ENCODE measurements around the gene AVL9.
"Not testable (repeated sequence)": the region's sequence is repeated elsewhere in the genome, so short reads cannot be mapped to it uniquely, and the experiment has no call there.

The AVL9 gene

GRCh38 chr7:32462451-32462850 lies 32.8 kb upstream of the AVL9 start:
- no peak for TF ChIP-seq CTCF (IDR thresholded peaks at IDR 0.05; ENCODE audit: low read length, missing control alignments)
- no peak overlapping the region for H3K4me3 ChIP-seq (replicated peaks; ENCODE audit: low read depth, low read length)
- no peak for DNase-seq (ENCODE audit: low read depth)

DNA sequence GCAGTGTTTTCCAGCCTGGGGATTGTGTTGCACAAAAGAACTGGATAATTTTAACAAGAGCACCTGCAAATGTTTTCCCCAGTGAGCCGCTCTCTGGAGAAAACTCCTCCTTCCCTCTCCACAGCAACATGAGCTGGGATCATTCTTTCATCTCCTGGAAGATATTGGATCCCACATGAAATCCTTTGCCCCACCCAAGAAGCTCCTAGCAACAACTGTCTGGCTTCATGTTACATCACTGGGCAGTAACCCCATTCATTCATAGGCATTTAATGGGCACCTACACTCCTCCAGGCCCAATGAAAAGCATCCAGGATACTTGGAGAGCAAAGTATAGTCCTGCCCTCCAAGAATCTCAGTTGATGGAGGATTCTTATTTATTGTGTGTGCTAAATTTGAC lies 32.3 kb upstream of the AVL9 start:
- DNase-seq (ENCODE audit: low read depth) = no peak
- H3K4me3 ChIP-seq (replicated peaks; ENCODE audit: low read depth, low read length) = no peak overlapping the region
- no peak for TF ChIP-seq CTCF (IDR thresholded peaks at IDR 0.05; ENCODE audit: low read length, missing control alignments)

GRCh38 chr7:32464641-32465416 lies 30.5 kb upstream of the AVL9 start:
- not testable (repeated sequence) for H3K4me3 ChIP-seq (replicated peaks; ENCODE audit: low read depth, low read length); DNase-seq (ENCODE audit: low read depth)

- H3K4me3 ChIP-seq (replicated peaks; ENCODE audit: low read depth, low read length) = not testable (repeated sequence)
These were observed 25.3 kb upstream of the AVL9 start for GRCh38 chr7:32470004-32470403.

DNA sequence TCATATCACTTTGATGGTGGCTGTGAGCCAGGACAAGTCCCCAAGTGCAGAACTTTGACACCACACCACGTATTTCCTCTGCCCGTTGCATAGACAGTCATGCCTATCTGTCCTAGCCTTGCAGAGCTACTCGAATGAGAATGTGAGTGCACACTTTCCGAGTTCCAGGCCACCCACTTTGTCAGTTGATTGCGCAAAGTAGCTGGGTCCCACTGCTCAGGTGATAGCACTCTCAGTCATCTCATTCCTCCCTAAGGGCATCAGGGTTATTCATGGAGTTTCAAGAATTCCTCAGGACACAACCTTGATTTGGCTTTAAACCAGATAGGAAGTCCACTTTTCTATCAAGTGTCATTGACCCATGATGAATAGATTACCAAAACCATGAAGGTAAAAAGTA lies 24.4 kb upstream of the AVL9 start:
- H3K4me3 ChIP-seq (replicated peaks; ENCODE audit: low read depth, low read length) = no peak overlapping the region
- DNase-seq (ENCODE audit: low read depth) = no peak
- TF ChIP-seq CTCF (IDR thresholded peaks at IDR 0.05; ENCODE audit: low read length, missing control alignments) = no peak

More at GRCh38 chr7:32470004-32470403, 25.3 kb upstream of the AVL9 start:
- not testable (repeated sequence) for DNase-seq (ENCODE audit: low read depth)

- no peak for TF ChIP-seq CTCF (IDR thresholded peaks at IDR 0.05; ENCODE audit: low read length, missing control alignments)
- DNase-seq (ENCODE audit: low read depth) = no peak
- no peak overlapping the region for H3K4me3 ChIP-seq (replicated peaks; ENCODE audit: low read depth, low read length)
These were observed 23.3 kb upstream of the AVL9 start for GRCh38 chr7:32472015-32472414.

DNA sequence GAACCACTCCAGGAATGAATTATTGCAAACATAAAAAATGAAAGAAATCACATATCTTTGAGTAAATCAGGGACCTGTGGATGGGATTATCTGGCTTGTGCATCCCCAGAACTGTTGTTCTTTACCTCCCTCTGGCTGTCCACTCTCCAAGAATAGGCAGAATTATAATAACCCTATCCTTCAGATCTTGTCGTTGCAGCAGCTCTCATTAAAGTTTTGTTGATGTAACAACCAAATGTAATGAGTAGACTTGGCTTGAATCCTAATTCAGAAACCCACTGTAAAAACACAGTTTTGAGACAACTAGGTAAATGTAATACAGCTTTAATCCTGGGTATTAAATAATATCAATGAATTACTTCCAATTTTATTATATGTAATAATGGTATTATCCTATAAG lies 21.3 kb upstream of the AVL9 start:
- H3K4me3 ChIP-seq (replicated peaks; ENCODE audit: low read depth, low read length) = no peak overlapping the region
- TF ChIP-seq CTCF (IDR thresholded peaks at IDR 0.05; ENCODE audit: low read length, missing control alignments) = no peak
- DNase-seq (ENCODE audit: low read depth) = no peak
